Measurements from ENCODE around the gene NEURL1B.
"Not testable (repeated sequence)": the region's sequence is repeated elsewhere in the genome, so short reads cannot be mapped to it uniquely, and the experiment has no call there.

GRCh38 chr5:172656496-172656895, 15.4 kb downstream of the NEURL1B start:
- TF ChIP-seq POLR2A (IDR thresholded peaks at IDR 0.05) = not testable (repeated sequence)
- TF ChIP-seq, protein P1, sequence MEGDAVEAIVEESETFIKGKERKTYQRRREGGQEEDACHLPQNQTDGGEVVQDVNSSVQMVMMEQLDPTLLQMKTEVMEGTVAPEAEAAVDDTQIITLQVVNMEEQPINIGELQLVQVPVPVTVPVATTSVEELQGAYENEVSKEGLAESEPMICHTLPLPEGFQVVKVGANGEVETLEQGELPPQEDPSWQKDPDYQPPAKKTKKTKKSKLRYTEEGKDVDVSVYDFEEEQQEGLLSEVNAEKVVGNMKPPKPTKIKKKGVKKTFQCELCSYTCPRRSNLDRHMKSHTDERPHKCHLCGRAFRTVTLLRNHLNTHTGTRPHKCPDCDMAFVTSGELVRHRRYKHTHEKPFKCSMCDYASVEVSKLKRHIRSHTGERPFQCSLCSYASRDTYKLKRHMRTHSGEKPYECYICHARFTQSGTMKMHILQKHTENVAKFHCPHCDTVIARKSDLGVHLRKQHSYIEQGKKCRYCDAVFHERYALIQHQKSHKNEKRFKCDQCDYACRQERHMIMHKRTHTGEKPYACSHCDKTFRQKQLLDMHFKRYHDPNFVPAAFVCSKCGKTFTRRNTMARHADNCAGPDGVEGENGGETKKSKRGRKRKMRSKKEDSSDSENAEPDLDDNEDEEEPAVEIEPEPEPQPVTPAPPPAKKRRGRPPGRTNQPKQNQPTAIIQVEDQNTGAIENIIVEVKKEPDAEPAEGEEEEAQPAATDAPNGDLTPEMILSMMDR (IDR thresholded peaks at IDR 0.05) = not testable (repeated sequence)

All from heart left ventricle (tissue), 13 donors.